ENCODE data around the gene RFC4.

The RFC4 gene

GRCh38 chr3:186742618-186743380, 63.5 kb downstream of the RFC4 start:
- no peak for DNase-seq
